ENCODE measurements around the gene MSRB1. TPM values are rescaled to one million over a fixed set of nuclear protein-coding genes. Genes with fewer than 3 reads are reported as not detected.
"Not testable (repeated sequence)": the region's sequence is repeated elsewhere in the genome, so short reads cannot be mapped to it uniquely, and the experiment has no call there.

MSRB1 gene
- total and polyA plus RNA-seq, 2 experiments from 2014 or later = 14.1 to 26.9 TPM

DNA sequence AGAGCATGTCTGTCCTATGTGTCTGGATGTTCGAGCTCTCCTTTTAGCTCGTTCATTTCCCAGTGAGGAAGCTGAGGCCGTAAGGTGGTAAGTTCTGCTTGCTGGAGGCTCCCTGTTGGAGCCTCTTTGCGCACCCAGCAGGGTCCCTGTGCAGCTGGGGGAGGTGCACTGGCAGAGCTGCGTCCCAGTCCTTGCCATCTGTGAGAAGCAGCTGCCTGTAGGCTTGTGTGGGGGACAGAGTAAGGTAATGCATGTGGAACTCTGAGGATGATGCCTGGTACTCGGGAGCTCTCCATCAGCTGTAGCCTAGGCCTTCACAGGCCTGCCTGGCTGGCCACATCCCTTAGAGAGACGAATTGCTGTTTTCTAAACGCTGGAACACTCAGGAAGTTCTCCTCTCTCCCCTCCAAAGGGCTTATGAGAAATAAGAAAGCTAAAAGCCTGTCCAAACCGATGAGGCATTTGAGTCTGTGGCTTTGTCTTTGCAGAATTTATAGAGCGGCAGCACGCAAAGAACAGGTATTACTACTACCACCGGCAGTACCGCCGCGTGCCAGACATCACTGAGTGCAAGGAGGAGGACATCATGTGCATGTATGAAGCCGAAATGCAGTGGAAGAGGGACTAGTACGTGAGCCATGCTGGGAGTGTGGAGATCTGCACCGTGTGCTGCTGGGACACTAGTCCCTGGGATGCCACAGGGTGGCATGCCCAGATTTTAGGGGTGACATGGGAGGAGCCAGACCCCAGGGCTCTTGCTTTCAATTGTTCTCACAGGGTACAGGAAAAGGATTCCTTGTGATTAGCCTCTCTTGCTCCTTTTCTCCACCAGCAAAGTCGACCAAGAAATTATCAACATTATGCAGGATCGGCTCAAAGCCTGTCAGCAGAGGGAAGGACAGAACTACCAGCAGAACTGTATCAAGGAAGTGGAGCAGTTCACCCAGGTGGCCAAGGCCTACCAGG lies 17.9 kb upstream of the MSRB1 start:
- no peaks in the 10 kb centered on the region for H3K9me3 ChIP-seq (ENCODE audit: low read depth)

GRCh38 chr16:1959269-1960039 lies 16.5 kb upstream of the MSRB1 start, which contains the start of gene NDUFB10:
Gene NDUFB10 (plus strand): TSS chr16:1959538. CDS start chr16:1959625, 87 bp downstream.
- H3K9me3 ChIP-seq (ENCODE audit: low read depth) = no peaks in the 10 kb centered on the region
- H3K27ac ChIP-seq = peak within 1 kb of the TSS; percentile 50
- in situ Hi-C loops (cut with MboI) = no loop called here
- peaks cover 24% of the 10 kb centered on the region for H3K36me3 ChIP-seq (ENCODE audit: low read depth)
- no peaks in the 10 kb centered on the region for H4K20me1 ChIP-seq (ENCODE audit: insufficient read depth)
- peaks cover 49% of the 10 kb centered on the region for H3K79me2 ChIP-seq (ENCODE audit: insufficient read depth)
- no peaks in the 10 kb centered on the region for H3K27me3 ChIP-seq (replicated peaks; ENCODE audit: insufficient read depth)
- DNase-seq = peak; percentile 96
- H3K4me2 ChIP-seq (ENCODE audit: unreplicated experiment) = peak within 1 kb of the TSS; percentile 82
- peak within 1 kb of the TSS; percentile 86 for H2AFZ ChIP-seq
- TF ChIP-seq EZH2phosphoT487 (IDR thresholded peaks at IDR 0.05; ENCODE audit: insufficient read depth, low read depth) (no peak), EZH2 (IDR thresholded peaks at IDR 0.05; ENCODE audit: insufficient read depth, poor library complexity, severe bottlenecking) (no peak)
- H3F3A ChIP-seq (ENCODE audit: insufficient read depth) = peaks cover 40% of the 10 kb centered on the region
- H3K4me3 ChIP-seq = peak within 1 kb of the TSS; percentile 85
- WGBS, 2 experiments (ENCODE audit: low coverage in 1 of 2, low lambda C conversion rate in 2 of 2, missing lambda C conversion rate in 2 of 2) = 1 to 2% methylated on average over 51 to 66 of the region's 79 CpGs
- no peaks in the 10 kb centered on the region; the same call in 1 of the 2 replicates for H3K4me1 ChIP-seq (ENCODE audit: insufficient read depth)
- no peaks in the 10 kb centered on the region for H3K9me2 ChIP-seq (ENCODE audit: insufficient read depth)
- H3K9ac ChIP-seq = peak within 1 kb of the TSS; percentile 94

More for the DNA sequence above, 17.9 kb upstream of the MSRB1 start:
- H3K27ac ChIP-seq = peak overlapping the region; percentile 50; the same call in 1 of the 2 replicates
- H3K4me3 ChIP-seq = peak overlapping the region; percentile 85
- H3K4me1 ChIP-seq (ENCODE audit: insufficient read depth) = peaks cover 5% of the 10 kb centered on the region
- peak; percentile 51 for DNase-seq
- H3K27me3 ChIP-seq (replicated peaks; ENCODE audit: insufficient read depth) = no peaks in the 10 kb centered on the region
- peaks cover 24% of the 10 kb centered on the region for H3K36me3 ChIP-seq (ENCODE audit: low read depth)
- in situ Hi-C loops (cut with MboI) = no loop called here
- peaks cover 61% of the 10 kb centered on the region for H3K79me2 ChIP-seq (ENCODE audit: insufficient read depth)
- peak overlapping the region; percentile 94 for H3K9ac ChIP-seq
- no peaks in the 10 kb centered on the region for H3K9me2 ChIP-seq (ENCODE audit: insufficient read depth)
- no peak overlapping the region for H2AFZ ChIP-seq
- 62 to 63% methylated on average over 20 of the region's 20 CpGs for WGBS, 2 experiments (ENCODE audit: low coverage in 1 of 2, low lambda C conversion rate in 2 of 2, missing lambda C conversion rate in 2 of 2)
- H3F3A ChIP-seq (ENCODE audit: insufficient read depth) = peaks cover 40% of the 10 kb centered on the region
- H3K4me2 ChIP-seq (ENCODE audit: unreplicated experiment) = peak overlapping the region; percentile 82
- TF ChIP-seq EZH2 (IDR thresholded peaks at IDR 0.05; ENCODE audit: insufficient read depth, poor library complexity, severe bottlenecking) (no peak), EZH2phosphoT487 (IDR thresholded peaks at IDR 0.05; ENCODE audit: insufficient read depth, low read depth) (no peak)
- no peaks in the 10 kb centered on the region for H4K20me1 ChIP-seq (ENCODE audit: insufficient read depth)

DNA sequence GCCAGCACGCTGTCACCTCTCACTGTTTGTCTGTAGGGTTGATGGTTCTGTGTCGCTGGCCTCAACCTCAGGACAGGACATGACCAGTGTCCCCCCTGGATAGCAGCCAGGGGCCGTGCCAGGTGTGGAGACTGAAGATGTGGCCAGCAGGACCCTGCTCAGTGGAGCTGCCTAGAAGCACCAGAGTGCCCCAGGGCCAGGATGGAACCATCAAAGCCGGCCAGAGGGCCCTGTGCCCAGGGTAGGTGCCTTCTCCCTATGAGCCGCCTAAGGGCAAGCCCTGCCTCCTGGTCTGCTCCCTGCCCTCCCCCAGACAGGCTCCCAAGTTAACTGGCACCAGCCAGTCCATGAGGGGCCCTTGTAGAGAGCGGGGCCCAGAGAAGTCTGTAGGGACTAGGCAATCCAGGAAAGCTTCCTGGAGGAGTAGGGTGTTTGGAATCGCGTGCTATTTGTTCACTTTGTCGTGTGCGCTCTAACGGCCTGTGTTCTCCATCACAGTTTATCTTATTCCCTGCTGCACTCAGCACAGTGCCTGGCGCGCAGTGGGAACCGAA lies 15.8 kb upstream of the MSRB1 start:
- TF ChIP-seq EZH2 (IDR thresholded peaks at IDR 0.05; ENCODE audit: insufficient read depth, poor library complexity, severe bottlenecking) (no peak), EZH2phosphoT487 (IDR thresholded peaks at IDR 0.05; ENCODE audit: insufficient read depth, low read depth) (no peak)
- no peaks in the 10 kb centered on the region; the same call in 1 of the 2 replicates for H3K4me1 ChIP-seq (ENCODE audit: insufficient read depth)
- peaks cover 21% of the 10 kb centered on the region for H3K36me3 ChIP-seq (ENCODE audit: low read depth)
- H3K4me3 ChIP-seq = peak overlapping the region; percentile 85
- H3K9me2 ChIP-seq (ENCODE audit: insufficient read depth) = no peaks in the 10 kb centered on the region
- H3K9ac ChIP-seq = peak overlapping the region; percentile 94
- DNase-seq = no peak
- WGBS, 2 experiments (ENCODE audit: low coverage in 1 of 2, low lambda C conversion rate in 2 of 2, missing lambda C conversion rate in 2 of 2) = 22 to 23% methylated on average over 12 to 14 of the region's 14 CpGs
- H3F3A ChIP-seq (ENCODE audit: insufficient read depth) = peaks cover 37% of the 10 kb centered on the region
- H3K27ac ChIP-seq = no peak overlapping the region
- H3K79me2 ChIP-seq (ENCODE audit: insufficient read depth) = peaks cover 42% of the 10 kb centered on the region
- in situ Hi-C loops (cut with MboI) = no loop called here
- peak overlapping the region; percentile 86 for H2AFZ ChIP-seq
- H3K27me3 ChIP-seq (replicated peaks; ENCODE audit: insufficient read depth) = no peaks in the 10 kb centered on the region
- peak overlapping the region; percentile 46 for H3K4me2 ChIP-seq (ENCODE audit: unreplicated experiment)
- no peaks in the 10 kb centered on the region for H4K20me1 ChIP-seq (ENCODE audit: insufficient read depth)
- no peaks in the 10 kb centered on the region for H3K9me3 ChIP-seq (ENCODE audit: low read depth)

- in situ Hi-C loops (cut with MboI); H3K9ac ChIP-seq; H3K27me3 ChIP-seq (replicated peaks; ENCODE audit: insufficient read depth); H3K4me3 ChIP-seq; H2AFZ ChIP-seq; H3K9me3 ChIP-seq (ENCODE audit: low read depth); DNase-seq; H4K20me1 ChIP-seq (ENCODE audit: insufficient read depth); H3K27ac ChIP-seq; H3K9me2 ChIP-seq (ENCODE audit: insufficient read depth); H3K4me1 ChIP-seq (ENCODE audit: insufficient read depth); H3K4me2 ChIP-seq (ENCODE audit: unreplicated experiment): not testable (repeated sequence)
- 48 to 55% methylated on average over 25 to 30 of the region's 30 CpGs for WGBS, 2 experiments (ENCODE audit: low coverage in 1 of 2, low lambda C conversion rate in 2 of 2, missing lambda C conversion rate in 2 of 2)
- Histone ChIP-seq H3K36me3 (ENCODE audit: low read depth) (peaks cover 14% of the 10 kb centered on the region), H3K79me2 (ENCODE audit: insufficient read depth) (peaks cover 35% of the 10 kb centered on the region), H3F3A (ENCODE audit: insufficient read depth) (peaks cover 30% of the 10 kb centered on the region)
Measured at GRCh38 chr16:1958143-1958491, 15.1 kb upstream of the MSRB1 start.

- H3K4me3 ChIP-seq; H3K4me1 ChIP-seq (ENCODE audit: insufficient read depth); in situ Hi-C loops (cut with MboI); H3K27ac ChIP-seq; H2AFZ ChIP-seq; H3K27me3 ChIP-seq (replicated peaks; ENCODE audit: insufficient read depth); DNase-seq; H3K9me2 ChIP-seq (ENCODE audit: insufficient read depth); H3K9ac ChIP-seq; H4K20me1 ChIP-seq (ENCODE audit: insufficient read depth); H3K9me3 ChIP-seq (ENCODE audit: low read depth); H3K36me3 ChIP-seq (ENCODE audit: low read depth); H3K4me2 ChIP-seq (ENCODE audit: unreplicated experiment): not testable (repeated sequence)
- 83 to 84% methylated on average over 19 to 22 of the region's 22 CpGs for WGBS, 2 experiments (ENCODE audit: low coverage in 1 of 2, low lambda C conversion rate in 2 of 2, missing lambda C conversion rate in 2 of 2)
- Histone ChIP-seq H3K79me2 (ENCODE audit: insufficient read depth) (peaks cover 30% of the 10 kb centered on the region), H3F3A (ENCODE audit: insufficient read depth) (peaks cover 25% of the 10 kb centered on the region)
Measured at GRCh38 chr16:1957434-1958142, 14.6 kb upstream of the MSRB1 start.
